Transverse colon (tissue), 4 donors: ENCODE data around the gene TMEM239.

Source experiments
- CTCF ChIP-seq, 5 experiments: fragments of 200-600 bp in 3 of 5; fragments of 450-650 bp in 2 of 5; sonication (generic) in 3 of 5; IDR thresholded peaks; 1 replicate in 2 of 5; 2 replicates in 3 of 5; pipeline ENCODE4 v1.5.1; 2016 to 2017; ENCODE audit warnings: antibody characterized with exemption in 5 of 5, inconsistent platforms in 3 of 5, mild to moderate bottlenecking in 2 of 5, moderate library complexity in 1 of 5
- POLR2AphosphoS5 ChIP-seq, 3 donors: sonication (generic); formaldehyde crosslinking; IDR thresholded peaks; one replicate each; pipeline ENCODE4 v1.6.1; 2016; ENCODE audit warnings: antibody characterized with exemption in 3 of 3

- no peak for TF ChIP-seq CTCF (IDR thresholded peaks at IDR 0.05)
- TF ChIP-seq POLR2AphosphoS5 (IDR thresholded peaks at IDR 0.05) = no peak
Measured at GRCh38 chr20:2829376-2829775, 13.2 kb downstream of the TMEM239 start.
